Measurements from ENCODE around the gene CYP3A5. TPM values are rescaled to one million over a fixed set of nuclear protein-coding genes. Genes with fewer than 3 reads are reported as not detected.

CYP3A5 gene
- total RNA-seq, 4 donors from 2014 or later, result 0.47 to 5.3 (median 1.9) TPM

DNA sequence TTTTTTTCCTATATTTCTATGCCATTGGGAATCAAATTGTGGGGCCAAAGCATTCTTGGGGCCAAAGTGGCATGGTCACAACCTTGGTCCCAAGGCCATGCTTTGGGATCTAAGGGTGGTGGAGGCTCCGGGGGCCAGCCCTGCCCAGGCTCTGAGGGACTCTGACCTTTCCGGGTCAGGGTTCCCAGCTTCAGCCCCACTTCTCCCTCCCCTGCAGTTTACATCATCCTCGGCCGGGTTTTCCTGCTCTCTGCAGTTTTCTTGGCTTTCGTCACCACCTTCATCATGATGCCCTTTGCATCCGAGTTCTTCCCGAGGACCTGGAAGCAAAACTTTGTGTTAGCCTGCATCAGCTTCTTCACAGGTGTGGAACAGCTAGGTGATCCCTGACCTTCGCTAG is 73.3 kb downstream of the CYP3A5 start:
- no peak overlapping the region for H3K27ac ChIP-seq
- ATAC-seq, result no peak
- H3K4me3 ChIP-seq, result no peak overlapping the region
- no peak for TF ChIP-seq EP300 (IDR thresholded peaks at IDR 0.05)
- TF ChIP-seq POLR2AphosphoS5 (IDR thresholded peaks at IDR 0.05), result no peak
- TF ChIP-seq POLR2A (IDR thresholded peaks at IDR 0.05), result no peak
- TF ChIP-seq, protein P1, sequence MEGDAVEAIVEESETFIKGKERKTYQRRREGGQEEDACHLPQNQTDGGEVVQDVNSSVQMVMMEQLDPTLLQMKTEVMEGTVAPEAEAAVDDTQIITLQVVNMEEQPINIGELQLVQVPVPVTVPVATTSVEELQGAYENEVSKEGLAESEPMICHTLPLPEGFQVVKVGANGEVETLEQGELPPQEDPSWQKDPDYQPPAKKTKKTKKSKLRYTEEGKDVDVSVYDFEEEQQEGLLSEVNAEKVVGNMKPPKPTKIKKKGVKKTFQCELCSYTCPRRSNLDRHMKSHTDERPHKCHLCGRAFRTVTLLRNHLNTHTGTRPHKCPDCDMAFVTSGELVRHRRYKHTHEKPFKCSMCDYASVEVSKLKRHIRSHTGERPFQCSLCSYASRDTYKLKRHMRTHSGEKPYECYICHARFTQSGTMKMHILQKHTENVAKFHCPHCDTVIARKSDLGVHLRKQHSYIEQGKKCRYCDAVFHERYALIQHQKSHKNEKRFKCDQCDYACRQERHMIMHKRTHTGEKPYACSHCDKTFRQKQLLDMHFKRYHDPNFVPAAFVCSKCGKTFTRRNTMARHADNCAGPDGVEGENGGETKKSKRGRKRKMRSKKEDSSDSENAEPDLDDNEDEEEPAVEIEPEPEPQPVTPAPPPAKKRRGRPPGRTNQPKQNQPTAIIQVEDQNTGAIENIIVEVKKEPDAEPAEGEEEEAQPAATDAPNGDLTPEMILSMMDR (IDR thresholded peaks at IDR 0.05), result no peak
- no peaks in the 10 kb centered on the region for H3K36me3 ChIP-seq
- no peaks in the 10 kb centered on the region for H3K27me3 ChIP-seq
- 63 to 83% methylated on average over 2 to 8 of the region's 8 CpGs for WGBS, 2 donors (ENCODE audit: low coverage in 1 of 2)
- no peaks in the 10 kb centered on the region for H3K4me1 ChIP-seq
- H3K9me3 ChIP-seq, result no peaks in the 10 kb centered on the region

DNA sequence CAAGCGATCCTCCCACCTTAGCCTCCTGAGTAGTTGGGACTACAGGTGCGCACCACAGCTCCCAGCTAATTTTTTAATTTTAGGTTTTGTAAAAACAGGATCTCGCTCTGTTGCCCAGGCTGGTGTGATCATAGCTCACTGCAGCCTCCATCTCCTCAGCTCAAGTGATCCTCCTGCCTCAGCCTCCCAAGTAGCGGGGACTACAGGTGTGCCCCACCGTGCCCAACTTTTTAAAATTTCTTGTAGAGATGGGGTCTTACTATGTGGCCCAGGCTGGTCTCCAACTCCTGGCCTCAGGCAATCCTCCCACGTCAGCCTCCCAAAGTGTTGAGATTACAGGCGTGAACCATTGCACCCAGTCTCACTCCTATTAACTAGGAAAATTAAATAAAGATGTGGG is 74.3 kb downstream of the CYP3A5 start:
- Histone ChIP-seq H3K36me3 (no peaks in the 10 kb centered on the region), H3K4me3 (no peak overlapping the region), H3K27ac (no peak overlapping the region), H3K27me3 (no peaks in the 10 kb centered on the region), H3K9me3 (no peaks in the 10 kb centered on the region), H3K4me1 (no peaks in the 10 kb centered on the region)
- WGBS, 2 donors (ENCODE audit: low coverage in 1 of 2), result 92 to 93% methylated on average over 2 to 7 of the region's 7 CpGs
- ATAC-seq, result no peak
- no peak for TF ChIP-seq POLR2AphosphoS5 (IDR thresholded peaks at IDR 0.05)
- no peak for TF ChIP-seq POLR2A (IDR thresholded peaks at IDR 0.05)
- TF ChIP-seq, protein P1 (IDR thresholded peaks at IDR 0.05), result no peak
- no peak for TF ChIP-seq EP300 (IDR thresholded peaks at IDR 0.05)

DNA sequence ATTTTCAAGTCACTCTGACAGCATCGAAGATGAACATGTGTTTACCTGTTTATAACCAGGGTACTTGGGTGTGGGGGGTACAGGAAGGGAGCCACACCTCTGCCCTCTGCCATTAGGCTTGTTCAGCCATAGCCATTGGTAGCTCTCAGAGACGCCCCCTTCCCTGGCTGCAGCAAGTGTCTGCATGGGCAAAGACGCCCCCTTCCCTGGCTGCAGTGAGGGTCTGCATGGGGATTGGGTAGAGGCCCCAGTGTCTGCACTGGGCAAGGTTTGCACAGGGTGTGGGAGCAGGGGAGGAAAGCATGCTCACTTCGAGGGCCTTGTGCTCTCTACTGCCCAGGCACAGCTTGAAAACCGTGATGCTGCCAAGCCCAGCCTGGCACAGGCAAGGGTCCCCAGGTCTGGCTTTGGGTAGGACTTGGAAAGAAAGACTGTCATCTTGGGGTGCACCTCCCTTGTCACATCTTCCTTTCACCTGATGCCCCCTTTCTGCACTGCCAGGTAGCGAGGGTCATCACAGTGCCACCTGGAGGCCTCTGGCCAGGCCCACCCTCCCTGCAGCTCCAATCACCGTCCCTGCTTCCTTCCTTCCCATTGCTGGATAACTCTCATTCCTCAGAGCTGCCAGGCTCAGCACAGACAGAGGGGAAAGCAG is 78.0 kb downstream of the CYP3A5 start:
- 69 to 80% methylated on average over 1 to 3 of the region's 7 CpGs for WGBS, 2 donors (ENCODE audit: low coverage in 1 of 2)
- Histone ChIP-seq H3K9me3 (no peaks in the 10 kb centered on the region), H3K27ac (no peak overlapping the region), H3K4me3 (no peak overlapping the region), H3K36me3 (no peaks in the 10 kb centered on the region), H3K27me3 (no peaks in the 10 kb centered on the region), H3K4me1 (no peaks in the 10 kb centered on the region)
- no peak for TF ChIP-seq POLR2AphosphoS5 (IDR thresholded peaks at IDR 0.05)
- TF ChIP-seq POLR2A (IDR thresholded peaks at IDR 0.05), result no peak
- TF ChIP-seq, protein P1 (IDR thresholded peaks at IDR 0.05), result no peak
- ATAC-seq, result no peak

DNA sequence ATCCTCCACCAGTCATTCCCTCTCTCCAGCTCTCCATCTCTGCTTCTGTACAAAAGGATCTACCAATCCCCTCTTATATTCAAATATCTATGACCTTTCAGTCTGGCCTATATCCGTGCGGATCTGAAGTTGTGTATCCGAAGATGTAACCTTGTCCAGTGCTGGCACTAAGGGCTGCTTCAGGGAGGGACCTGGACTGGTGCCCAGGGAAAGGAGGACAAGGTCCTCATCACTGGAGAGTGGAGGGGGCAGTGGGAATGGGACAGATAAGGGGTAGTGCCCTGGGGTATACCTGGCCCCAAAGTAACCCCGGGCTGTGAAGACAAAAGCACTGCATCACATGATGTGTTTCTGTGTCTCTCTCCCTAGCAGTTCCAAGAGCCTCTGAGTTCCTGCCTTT is 80.0 kb downstream of the CYP3A5 start:
- ATAC-seq, result no peak
- TF ChIP-seq, protein P1 (IDR thresholded peaks at IDR 0.05), result no peak
- TF ChIP-seq POLR2AphosphoS5 (IDR thresholded peaks at IDR 0.05) (no peak), POLR2A (IDR thresholded peaks at IDR 0.05) (no peak), EP300 (IDR thresholded peaks at IDR 0.05) (no peak)
- Histone ChIP-seq H3K4me1 (no peaks in the 10 kb centered on the region), H3K4me3 (no peak overlapping the region), H3K27me3 (no peaks in the 10 kb centered on the region), H3K36me3 (no peaks in the 10 kb centered on the region), H3K27ac (no peak overlapping the region), H3K9me3 (no peaks in the 10 kb centered on the region)
- WGBS, 2 donors (ENCODE audit: low coverage in 1 of 2), result 54% methylated on average over 2 of the region's 4 CpGs; no CpG with 5 or more reads in 1 of the 2 donors

Small RNAs within 50 kb of the gene (small RNA-seq; reads per million reads assigned to genes)
- 0 reads per million in 4 donors for gene CYP3A51P
- gene CYP3A7-CYP3A51P, result 0 reads per million in 4 donors

Other genes starting within 250 kb of the CYP3A5 start
- 10 to 100 TPM in 1 of 4 donors, 1 to 10 TPM in 3; 6.2 to 10.8 (median 7.3) TPM for gene PTCD1, start 241.2 kb downstream of the CYP3A5 start, total RNA-seq
- gene CPSF4, start 241.1 kb downstream of the CYP3A5 start, total RNA-seq, result 10 to 100 TPM; 13.6 to 34.6 (median 23.0) TPM
- 100 to 1,000 TPM; 443 to 971 (median 916) TPM for gene ATP5MF, start 213.8 kb downstream of the CYP3A5 start, total RNA-seq
- gene ZNF789, start 207.1 kb downstream of the CYP3A5 start, total RNA-seq, result 1 to 10 TPM; 1.4 to 4.8 (median 4.6) TPM
- 10 to 100 TPM; 29.9 to 54.1 (median 45.1) TPM for gene ZNF394, start 179.7 kb downstream of the CYP3A5 start, total RNA-seq
- gene ZKSCAN5, start 175.3 kb downstream of the CYP3A5 start, total RNA-seq, result 10 to 100 TPM in 2 of 4 donors, 1 to 10 TPM in 2; 7.5 to 12.5 (median 10.6) TPM
- gene FAM200A, start 127.9 kb downstream of the CYP3A5 start, total RNA-seq, result 1 to 10 TPM; 3.5 to 8.6 (median 4.3) TPM
- 100 to 1,000 TPM; 115 to 191 (median 116) TPM for gene ZNF655, start 121.4 kb downstream of the CYP3A5 start, total RNA-seq
- 1 to 10 TPM in 2 of 4 donors, not detected in 2; 1.6 to 2.2 TPM for gene TMEM225B, start 81.7 kb downstream of the CYP3A5 start, total RNA-seq
- gene ZSCAN25, start 63.0 kb downstream of the CYP3A5 start, total RNA-seq, result 10 to 100 TPM; 10.9 to 26.5 (median 18.4) TPM
- gene CYP3A7, start 55.2 kb upstream of the CYP3A5 start, total RNA-seq, result not detected
- not detected for gene CYP3A4, start 104.2 kb upstream of the CYP3A5 start, total RNA-seq
- gene CYP3A43, start 148.0 kb upstream of the CYP3A5 start, total RNA-seq, result not detected
- not detected for gene OR2AE1, start 197.0 kb upstream of the CYP3A5 start, total RNA-seq
- gene TRIM4, start 239.5 kb upstream of the CYP3A5 start, total RNA-seq, result 10 to 100 TPM; 25.3 to 32.2 (median 29.5) TPM
- under 1 TPM in 1 of 4 donors, not detected in 3; 0.62 TPM for gene GJC3, start 249.6 kb upstream of the CYP3A5 start, total RNA-seq